ENCODE measurements around the gene NEIL3. TPM values are rescaled to one million over a fixed set of nuclear protein-coding genes. Genes with fewer than 3 reads are reported as not detected.

Gene NEIL3
- total and polyA plus RNA-seq, 2 of the 8 experiments (the other 6 are each of a cell fraction or from before 2014, with no cell fraction given), result 5.5 to 11.0 TPM

DNA sequence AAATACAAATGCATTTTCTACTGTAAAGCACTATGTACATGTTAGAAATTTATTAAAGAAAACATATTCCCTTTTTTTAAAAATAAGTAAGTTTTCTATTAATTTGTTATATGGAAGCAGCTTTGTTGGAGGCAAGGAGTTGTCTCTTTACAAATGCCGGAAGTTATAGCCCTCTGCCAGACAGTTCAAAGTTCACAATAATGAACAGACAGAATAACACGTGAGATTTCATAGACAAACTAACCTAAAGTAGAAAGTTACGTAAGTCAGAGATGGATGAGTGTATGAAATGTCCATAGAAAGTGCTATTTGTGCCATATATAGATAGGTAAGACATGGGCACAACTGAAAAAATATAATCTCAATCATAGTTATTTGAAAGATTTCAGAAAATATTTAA, 43.9 kb upstream of the NEIL3 start:
- Histone ChIP-seq H3K9ac (replicated peaks in 1 of 4; ENCODE audit: extremely low read depth in 1 of 4, low read depth in 3 of 4, low read length in 3 of 4) (no peak overlapping the region), H3K4me3 (ENCODE audit: extremely low read depth in 1 of 4, insufficient read depth in 2 of 4, low read depth in 3 of 4, low read length in 4 of 4) (no peak overlapping the region), H2BK12ac (ENCODE audit: low read depth, low read length) (no peak overlapping the region), H2BK15ac (ENCODE audit: low read length) (no peak overlapping the region), H4K8ac (ENCODE audit: extremely low read depth, insufficient read depth, low read length) (no peak overlapping the region), H4K91ac (replicated peaks; ENCODE audit: insufficient read length, low read length) (no peak overlapping the region), H3K56ac (replicated peaks; ENCODE audit: insufficient read length, low read depth, low read length) (no peak overlapping the region), H2BK5ac (ENCODE audit: low read depth, low read length) (no peak overlapping the region), H3K79me2 (ENCODE audit: control insufficient read depth in 1 of 2, insufficient read depth in 2 of 2, low read length in 2 of 2) (no peaks in the 10 kb centered on the region), H3K9me3 (ENCODE audit: insufficient read depth in 2 of 2, low read depth in 1 of 2, low read length in 1 of 2) (no peaks in the 10 kb centered on the region), H4K20me1 (replicated peaks in 1 of 2; ENCODE audit: control insufficient read depth in 1 of 2, insufficient read depth in 2 of 2, low read length in 2 of 2) (no peaks in the 10 kb centered on the region), H3K18ac (ENCODE audit: extremely low read depth, low read length) (no peak overlapping the region), H3K36me3 (ENCODE audit: control insufficient read depth in 2 of 4, insufficient read depth in 4 of 4, low read length in 3 of 4) (no peaks in the 10 kb centered on the region), H2BK20ac (ENCODE audit: low read length) (no peak overlapping the region), H3K27me3 (replicated peaks in 1 of 4; ENCODE audit: control insufficient read depth in 3 of 4, extremely low read depth in 1 of 4, insufficient read depth in 3 of 4, low read length in 3 of 4) (no peaks in the 10 kb centered on the region), H2AK5ac (ENCODE audit: low read depth, low read length) (no peak overlapping the region), H3K27ac (ENCODE audit: low read depth, low read length) (no peak overlapping the region), H3K23ac (ENCODE audit: insufficient read length) (no peak overlapping the region), H3K4me2 (ENCODE audit: insufficient read depth in 1 of 2, low read depth in 2 of 2, low read length in 2 of 2) (no peak overlapping the region), H3K79me1 (ENCODE audit: low read depth, low read length) (no peaks in the 10 kb centered on the region), H3K4ac (replicated peaks; ENCODE audit: insufficient read length, low read depth, low read length) (no peak overlapping the region), H3K4me1 (replicated peaks in 1 of 4; ENCODE audit: control insufficient read depth in 3 of 4, insufficient read depth in 4 of 4, low read length in 3 of 4) (peaks cover 0 to 2% (median 0%) of the 10 kb centered on the region in 4 experiments; a peak in 1 of 7 replicates), H3K23me2 (ENCODE audit: low read depth, low read length) (no peaks in the 10 kb centered on the region), H3K14ac (ENCODE audit: insufficient read length) (no peak overlapping the region), H2BK120ac (replicated peaks; ENCODE audit: low read depth, low read length) (no peak overlapping the region), H4K5ac (ENCODE audit: insufficient read length, low read depth, low read length) (no peak overlapping the region), H2AFZ (ENCODE audit: low read length) (no peak overlapping the region)
- 91% methylated on average over 3 of the region's 3 CpGs; no CpG with 5 or more reads in 1 of the 2 experiments for WGBS, 2 experiments (ENCODE audit: extremely low coverage in 1 of 2, insufficient coverage in 1 of 2, insufficient read length in 1 of 2, insufficient replicate concordance in 2 of 2, low coverage in 1 of 2, low lambda C conversion rate in 2 of 2, missing lambda C conversion rate in 1 of 2)
- TF ChIP-seq JUND (IDR thresholded peaks at IDR 0.05; ENCODE audit: low read length) (no peak), GABPA (IDR thresholded peaks at IDR 0.05; ENCODE audit: borderline replicate concordance, insufficient read depth, low read length) (no peak), NRF1 (IDR thresholded peaks at IDR 0.05; ENCODE audit: low read depth, low read length) (no peak), POU5F1 (IDR thresholded peaks at IDR 0.05; ENCODE audit: low read depth, low read length) (no peak)
- TF ChIP-seq, protein P1, sequence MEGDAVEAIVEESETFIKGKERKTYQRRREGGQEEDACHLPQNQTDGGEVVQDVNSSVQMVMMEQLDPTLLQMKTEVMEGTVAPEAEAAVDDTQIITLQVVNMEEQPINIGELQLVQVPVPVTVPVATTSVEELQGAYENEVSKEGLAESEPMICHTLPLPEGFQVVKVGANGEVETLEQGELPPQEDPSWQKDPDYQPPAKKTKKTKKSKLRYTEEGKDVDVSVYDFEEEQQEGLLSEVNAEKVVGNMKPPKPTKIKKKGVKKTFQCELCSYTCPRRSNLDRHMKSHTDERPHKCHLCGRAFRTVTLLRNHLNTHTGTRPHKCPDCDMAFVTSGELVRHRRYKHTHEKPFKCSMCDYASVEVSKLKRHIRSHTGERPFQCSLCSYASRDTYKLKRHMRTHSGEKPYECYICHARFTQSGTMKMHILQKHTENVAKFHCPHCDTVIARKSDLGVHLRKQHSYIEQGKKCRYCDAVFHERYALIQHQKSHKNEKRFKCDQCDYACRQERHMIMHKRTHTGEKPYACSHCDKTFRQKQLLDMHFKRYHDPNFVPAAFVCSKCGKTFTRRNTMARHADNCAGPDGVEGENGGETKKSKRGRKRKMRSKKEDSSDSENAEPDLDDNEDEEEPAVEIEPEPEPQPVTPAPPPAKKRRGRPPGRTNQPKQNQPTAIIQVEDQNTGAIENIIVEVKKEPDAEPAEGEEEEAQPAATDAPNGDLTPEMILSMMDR (IDR thresholded peaks at IDR 0.05; ENCODE audit: control extremely low read depth in 1 of 3, insufficient read depth in 1 of 3, low read depth in 1 of 3, low read length in 3 of 3), result no peak
- POLR2A ChIA-PET (ENCODE audit: partially characterized antibody), result no interaction called here
- CTCF ChIA-PET (ENCODE audit: partially characterized antibody), result interaction anchor here (1.1 to 2.3 kb wide), 2 partner anchors 16 to 18 kb away, joined by 3 to 11 read pairs; no protein-coding TSS in a partner anchor
- FAIRE-seq (no peak), DNase-seq (ENCODE audit: low read depth in 1 of 2, low spot score in 2 of 2) (no peak)

Measured in H1 (cell line).